Aorta (tissue), 5 donors: ENCODE data around the gene EMC6. TPM values are rescaled to one million over a fixed set of nuclear protein-coding genes. Genes with fewer than 3 reads are reported as not detected.

ENCODE experiments used
- ATAC-seq: fragments of 200-7000 bp; cut with Tn5 transposase; one replicate; pipeline ENCODE4 v1.9.1; 2022; ENCODE audit warnings: moderate library complexity; ENCODE audit not compliant: low FRiP score
- DNase-seq, 2 donors: peaks; one replicate each; pipeline ENCODE4 v3.0.0-alpha.2; 2020
- H3K27ac ChIP-seq, 2 donors: one replicate each; pipeline ENCODE4 v1.5.1; 2013; ENCODE audit warnings: low read length in 2 of 2, mild to moderate bottlenecking in 2 of 2, moderate library complexity in 2 of 2, control low read depth in 1 of 2, inconsistent platforms in 1 of 2, low read depth in 1 of 2
- H3K27me3 ChIP-seq, 2 donors: one replicate each; pipeline ENCODE4 v1.6.1; 2013; ENCODE audit warnings: control low read depth in 1 of 2, low read length in 1 of 2, mild to moderate bottlenecking in 1 of 2, moderate library complexity in 1 of 2; ENCODE audit not compliant: insufficient read depth in 2 of 2, control insufficient read depth in 1 of 2
- H3K36me3 ChIP-seq, 2 donors: one replicate each; pipeline ENCODE4 v1.6.1; 2013; ENCODE audit warnings: control low read depth in 1 of 2, low read length in 1 of 2, mild to moderate bottlenecking in 1 of 2; ENCODE audit not compliant: insufficient read depth in 2 of 2, control insufficient read depth in 1 of 2
- H3K4me1 ChIP-seq, 2 donors: one replicate each; pipeline ENCODE4 v1.6.1; 2013; ENCODE audit warnings: low read length in 2 of 2, control low read depth in 1 of 2, mild to moderate bottlenecking in 1 of 2, moderate library complexity in 1 of 2; ENCODE audit not compliant: insufficient read depth in 2 of 2, control insufficient read depth in 1 of 2
- H3K4me3 ChIP-seq, 2 donors: one replicate each; pipeline ENCODE4 v1.5.1; 2013; ENCODE audit warnings: low read length in 2 of 2, control low read depth in 1 of 2, mild to moderate bottlenecking in 1 of 2
- H3K9me3 ChIP-seq: one replicate; pipeline ENCODE4 v1.6.1; 2013; ENCODE audit warnings: mild to moderate bottlenecking, low read length; ENCODE audit not compliant: control insufficient read depth
- WGBS, 2 donors: extraction: QIAGEN DNeasy Blood & Tissue Kit; methylation state at CpG; one replicate each; pipeline ENCODE4 v1.1.7; 2013; 5-methylcytosine and 5-hydroxymethylcytosine counted together
- intact Hi-C, 2 donors: fragments of 100-400 bp; cut with DNase I; formaldehyde crosslinking; loops; one replicate each; pipeline versions ENCODE4 v1.14.2 to v1.15.0; 2022
- polyA plus RNA-seq, 2 donors: library from polyadenylated mRNA; stranded (reverse); fragments of 200-250 nt; gene quantifications; one replicate each; pipeline ENCODE4 v1.2.3, GENCODE V29; 2013
- total RNA-seq, 2 donors: library from RNA; stranded (reverse); fragmentation: NEBNext Ultra II Directional; extraction: Animal tissue kit (Norgen Biotek cat#: 25700); gene quantifications; one replicate each; pipeline ENCODE4 v1.2.1, GENCODE V29; 2021
- donor health status: healthy with polysubstance abuse.
- donor health status: Bipolar disorder and iron deficiency.
- donor health status: DM: no; HTN: no; CAD: no.
- donor health status: DM: no; HTN: no; CAD: no.
- donor health status: DM: yes; HTN: yes; CAD: no.

EMC6 gene
- total and polyA plus RNA-seq, 4 donors, result 19.2 to 48.5 (median 29.4) TPM

GRCh38 chr17:3647251-3647650 lies 21.4 kb upstream of the EMC6 start:
- Histone ChIP-seq H3K4me3 (no peak overlapping the region), H3K4me1 (no peaks in the 10 kb centered on the region), H3K27me3 (no peaks in the 10 kb centered on the region), H3K36me3 (no peaks in the 10 kb centered on the region), H3K9me3 (no peaks in the 10 kb centered on the region), H3K27ac (no peak overlapping the region)
- intact Hi-C loops, result no loop called here
- DNase-seq, result no peak
- 84 to 85% methylated on average over 12 of the region's 12 CpGs for WGBS, 2 donors
- ATAC-seq, result no peak

GRCh38 chr17:3647769-3648555 lies 20.6 kb upstream of the EMC6 start:
- intact Hi-C loops, result no loop called here

GRCh38 chr17:3655766-3656165 lies 12.8 kb upstream of the EMC6 start:
- Histone ChIP-seq H3K36me3 (no peaks in the 10 kb centered on the region), H3K27ac (no peak overlapping the region), H3K9me3 (no peaks in the 10 kb centered on the region), H3K4me1 (no peaks in the 10 kb centered on the region), H3K27me3 (no peaks in the 10 kb centered on the region), H3K4me3 (no peak overlapping the region)
- ATAC-seq (no peak), DNase-seq (no peak)
- 81 to 84% methylated on average over 6 to 11 of the region's 11 CpGs for WGBS, 2 donors
- intact Hi-C loops, result no loop called here

More at GRCh38 chr17:3647769-3648555, 20.6 kb upstream of the EMC6 start:
- Histone ChIP-seq H3K27me3 (no peaks in the 10 kb centered on the region), H3K9me3 (no peaks in the 10 kb centered on the region), H3K36me3 (no peaks in the 10 kb centered on the region), H3K4me1 (no peaks in the 10 kb centered on the region), H3K27ac (no peak overlapping the region), H3K4me3 (no peak overlapping the region)
- no peak for DNase-seq
- no peak for ATAC-seq
- 63 to 68% methylated on average over 20 of the region's 20 CpGs for WGBS, 2 donors

- Histone ChIP-seq H3K4me3 (no peak overlapping the region), H3K36me3 (no peaks in the 10 kb centered on the region), H3K9me3 (no peaks in the 10 kb centered on the region), H3K4me1 (no peaks in the 10 kb centered on the region), H3K27ac (no peak overlapping the region), H3K27me3 (no peaks in the 10 kb centered on the region)
- intact Hi-C loops, result no loop called here
- DNase-seq (no peak), ATAC-seq (no peak)
- 82 to 90% methylated on average over 15 to 16 of the region's 16 CpGs for WGBS, 2 donors
These were observed 12.3 kb upstream of the EMC6 start for GRCh38 chr17:3656353-3656752.

GRCh38 chr17:3656755-3657587 lies 11.6 kb upstream of the EMC6 start:
- H3K36me3 ChIP-seq, result no peaks in the 10 kb centered on the region
- H3K27me3 ChIP-seq, result no peaks in the 10 kb centered on the region
- no peaks in the 10 kb centered on the region for H3K4me1 ChIP-seq
- no peak for DNase-seq
- H3K27ac ChIP-seq, result no peak overlapping the region
- H3K9me3 ChIP-seq, result no peaks in the 10 kb centered on the region
- ATAC-seq, result no peak
- intact Hi-C loops, result no loop called here
- WGBS, 2 donors, result 83 to 86% methylated on average over 15 to 16 of the region's 16 CpGs
- no peak overlapping the region for H3K4me3 ChIP-seq

- DNase-seq (no peak), ATAC-seq (no peak)
- Histone ChIP-seq H3K27me3 (no peaks in the 10 kb centered on the region), H3K9me3 (no peaks in the 10 kb centered on the region), H3K27ac (no peak overlapping the region), H3K36me3 (no peaks in the 10 kb centered on the region), H3K4me1 (no peaks in the 10 kb centered on the region), H3K4me3 (no peak overlapping the region)
- 83 to 86% methylated on average over 7 of the region's 7 CpGs for WGBS, 2 donors
- intact Hi-C loops, result no loop called here
These were observed 11.1 kb upstream of the EMC6 start for GRCh38 chr17:3657588-3657869.

- ATAC-seq (no peak), DNase-seq (no peak)
- no peak overlapping the region for H3K4me3 ChIP-seq
- intact Hi-C loops, result no loop called here
- WGBS, 2 donors, result 89 to 91% methylated on average over 42 of the region's 42 CpGs
- H3K9me3 ChIP-seq, result no peaks in the 10 kb centered on the region
- H3K27me3 ChIP-seq, result no peaks in the 10 kb centered on the region
- no peaks in the 10 kb centered on the region for H3K36me3 ChIP-seq
- H3K27ac ChIP-seq, result no peak overlapping the region
- H3K4me1 ChIP-seq, result no peaks in the 10 kb centered on the region
These were observed 10.5 kb upstream of the EMC6 start for GRCh38 chr17:3657874-3658783.

- Histone ChIP-seq H3K9me3 (no peaks in the 10 kb centered on the region), H3K27me3 (no peaks in the 10 kb centered on the region), H3K4me1 (no peaks in the 10 kb centered on the region), H3K4me3 (no peak overlapping the region), H3K27ac (peak overlapping the region in 1 of 2 donors; percentile 89), H3K36me3 (no peaks in the 10 kb centered on the region)
- intact Hi-C loops, result no loop called here
- DNase-seq (no peak), ATAC-seq (peak; percentile 42)
- WGBS, 2 donors, result 66 to 68% methylated on average over 21 to 22 of the region's 22 CpGs
These were observed 9.7 kb upstream of the EMC6 start for GRCh38 chr17:3658784-3659449.
